GM19397 (cell line): ENCODE measurements around the gene RPL12.
A peak's percentile ranks its signal among the peaks of the same experiment; 100 is the strongest.
"Not testable (repeated sequence)": the region's sequence is repeated elsewhere in the genome, so short reads cannot be mapped to it uniquely, and the experiment has no call there.

Experiments used
- ATAC-seq: cut with Tn5 transposase; IDR thresholded peaks from one replicate; pipeline ENCODE4 v1.9.1; 2021; ENCODE audit warnings: mild to moderate bottlenecking, moderate library complexity; ENCODE audit not compliant: unreplicated experiment

Gene RPL12

DNA sequence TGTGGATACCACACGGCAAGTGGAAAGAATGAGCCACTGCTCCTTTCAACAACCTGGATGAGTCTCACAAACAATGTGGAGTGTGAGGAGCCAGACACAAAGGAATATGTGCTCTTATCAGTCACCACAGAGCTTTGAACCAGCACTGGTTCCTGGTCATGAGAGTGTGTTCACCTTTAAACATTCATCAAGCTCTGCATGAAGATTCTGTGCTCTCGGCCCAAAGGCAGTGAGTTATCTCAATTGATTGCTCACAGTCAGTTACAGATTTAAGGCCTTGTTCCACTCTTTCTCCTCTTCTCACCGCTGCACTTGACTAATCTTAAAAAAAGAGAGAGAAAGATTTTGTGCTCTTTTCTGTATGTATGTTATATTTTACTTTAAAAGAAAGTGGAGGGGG lies 19.5 kb upstream of the RPL12 start:
- no peak for ATAC-seq

DNA sequence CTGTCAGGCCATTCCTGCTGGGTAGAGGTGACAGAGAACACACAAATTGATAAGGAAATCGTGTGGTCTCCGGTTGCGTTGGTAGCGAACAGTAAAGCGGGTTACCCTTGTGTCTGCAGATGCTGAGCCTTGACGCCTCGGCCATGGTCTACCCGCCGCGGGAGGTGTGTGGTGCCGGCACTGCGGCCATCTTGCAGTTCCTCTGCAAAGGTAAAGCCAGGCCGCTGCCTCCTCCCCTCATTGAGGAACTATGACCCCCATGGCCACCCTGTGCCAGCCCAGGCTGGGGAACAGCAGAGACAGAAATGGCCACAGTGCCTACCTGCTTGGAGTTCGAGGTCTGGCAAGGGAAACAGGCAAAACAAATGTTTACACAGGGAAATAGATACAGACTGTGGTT lies 16.4 kb upstream of the RPL12 start:
- ATAC-seq, result no peak

DNA sequence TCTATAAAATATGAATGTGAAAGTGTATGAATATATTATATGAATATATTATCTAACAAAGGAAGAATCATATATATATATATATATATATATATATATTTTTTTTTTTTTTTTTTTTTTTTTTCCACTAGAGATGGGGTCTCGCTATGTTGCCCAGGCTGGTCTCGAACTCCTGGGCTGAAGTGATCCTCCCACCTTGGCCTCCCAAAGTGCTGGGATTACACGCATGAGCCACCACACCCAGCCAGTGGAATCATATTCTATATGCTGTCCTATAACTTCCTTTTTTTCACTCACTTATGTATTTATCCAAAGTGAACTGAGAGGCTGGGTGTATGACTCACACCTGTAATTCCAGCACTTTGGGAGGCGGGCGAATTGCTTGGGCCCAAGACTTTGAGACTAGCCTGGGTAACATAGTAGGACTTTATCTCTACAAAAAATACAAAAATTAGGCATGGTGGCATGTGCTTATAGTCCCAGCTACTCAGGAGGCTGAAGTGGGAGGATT lies 15.3 kb upstream of the RPL12 start:
- not testable (repeated sequence) for ATAC-seq

DNA sequence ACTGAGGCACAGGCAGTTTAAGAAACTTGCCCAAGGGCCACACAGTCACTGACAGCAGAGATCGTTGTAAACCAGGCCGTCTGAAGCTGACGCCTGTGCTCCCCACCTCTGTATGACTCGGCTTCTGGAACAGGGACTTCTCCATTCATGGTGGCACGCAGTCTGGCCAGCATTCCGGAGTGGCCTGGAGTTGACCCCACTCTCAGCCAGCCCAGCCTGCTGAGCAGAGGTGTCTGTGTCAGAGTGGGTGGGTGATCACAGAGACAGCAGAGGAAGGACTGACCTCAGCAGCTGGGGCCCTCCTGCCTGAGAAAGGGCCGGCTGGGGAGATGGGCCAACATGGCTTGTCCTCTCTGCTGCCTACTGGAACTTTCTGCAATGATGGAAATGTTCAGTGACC lies 12.7 kb upstream of the RPL12 start:
- ATAC-seq, result no peak

- ATAC-seq, result no peak
These were observed 12.2 kb upstream of the RPL12 start for GRCh38 chr9:127463382-127463781.

- ATAC-seq, result no peak
These were observed 7.7 kb upstream of the RPL12 start for GRCh38 chr9:127458921-127459320.

DNA sequence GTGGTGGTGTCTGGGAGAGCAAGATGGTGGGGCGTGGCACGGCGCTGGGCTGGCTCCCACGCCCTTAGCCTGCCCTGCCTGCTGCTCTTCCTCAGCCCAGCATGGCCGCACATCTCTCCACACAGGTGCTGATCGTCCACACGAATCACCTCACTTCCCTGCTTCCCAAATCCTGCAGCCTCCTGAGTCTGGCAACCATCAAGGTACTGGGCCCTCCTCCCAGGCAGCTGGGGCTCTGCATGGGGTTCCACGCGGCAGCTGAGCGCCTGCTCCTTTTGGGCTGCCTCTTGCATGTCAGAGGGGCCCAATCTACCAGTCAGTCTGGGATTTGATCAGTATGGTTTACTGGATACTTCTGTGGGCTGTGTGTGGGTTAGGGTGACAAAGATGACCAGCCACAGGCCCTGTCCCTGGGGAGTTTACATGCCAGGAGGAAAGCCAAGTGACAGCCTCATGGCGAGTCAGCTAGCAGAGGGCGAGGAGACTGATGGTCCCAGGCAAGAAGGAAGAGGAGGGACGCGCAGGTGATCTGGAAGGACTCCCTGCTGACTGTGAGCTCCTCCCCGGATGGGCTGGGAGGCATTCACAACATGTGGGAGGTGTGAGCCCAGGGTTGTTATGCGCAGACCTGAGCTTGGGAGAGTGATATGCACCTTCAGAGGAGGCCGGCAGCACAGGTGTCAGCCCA lies 6.1 kb upstream of the RPL12 start:
- ATAC-seq, result no peak

DNA sequence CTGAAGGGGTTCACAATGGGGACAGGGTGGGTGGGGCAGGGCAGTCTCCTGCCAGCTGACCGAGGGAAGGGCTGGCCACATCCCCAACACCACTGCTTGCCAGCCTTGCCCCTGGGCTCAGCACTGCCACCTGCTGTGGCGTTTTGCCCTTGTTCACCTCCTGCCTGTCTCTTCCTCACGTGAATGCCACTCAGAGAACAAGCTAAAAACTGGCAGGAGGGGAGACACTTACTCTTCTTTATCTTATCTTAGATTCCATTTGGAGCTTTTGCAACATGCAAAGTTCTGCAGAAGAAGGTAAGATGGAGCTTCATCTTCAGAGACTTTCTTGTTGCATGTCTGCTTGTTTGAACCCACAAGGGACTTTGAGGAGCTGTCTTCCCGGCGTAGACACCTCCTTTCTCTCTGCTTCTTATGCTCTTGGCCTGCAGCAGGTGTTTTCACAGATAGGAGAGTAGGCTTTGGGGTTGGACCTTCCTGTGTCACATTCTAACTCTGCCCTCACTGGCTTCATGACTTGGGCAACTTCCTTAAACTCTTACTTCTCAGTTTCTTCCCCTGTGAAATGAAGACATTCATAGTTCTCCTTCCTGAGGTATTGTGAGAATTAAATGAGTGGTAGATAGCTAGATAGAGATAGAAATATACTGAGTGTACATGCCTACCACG lies 4.3 kb upstream of the RPL12 start:
- no peak for ATAC-seq

GRCh38 chr9:127452691-127453090 lies 1.5 kb upstream of the RPL12 start:
- ATAC-seq, result no peak

- ATAC-seq, result no peak
These were observed 851 bp upstream of the RPL12 start for GRCh38 chr9:127451858-127452656.

DNA sequence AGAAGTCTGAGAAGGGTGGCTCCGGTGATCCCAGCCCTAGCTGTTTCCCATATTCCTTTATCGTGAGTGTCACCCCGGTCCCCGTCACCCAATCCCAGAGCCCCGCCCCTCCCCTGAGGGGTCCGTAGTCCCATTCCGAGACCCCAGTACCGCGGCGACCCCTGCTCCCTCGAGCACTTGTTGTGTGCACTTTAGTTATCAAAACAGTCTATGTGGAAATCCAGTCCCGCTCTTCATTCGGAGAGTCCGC lies 327 bp upstream of the RPL12 start:
- peak; percentile 17 for ATAC-seq

DNA sequence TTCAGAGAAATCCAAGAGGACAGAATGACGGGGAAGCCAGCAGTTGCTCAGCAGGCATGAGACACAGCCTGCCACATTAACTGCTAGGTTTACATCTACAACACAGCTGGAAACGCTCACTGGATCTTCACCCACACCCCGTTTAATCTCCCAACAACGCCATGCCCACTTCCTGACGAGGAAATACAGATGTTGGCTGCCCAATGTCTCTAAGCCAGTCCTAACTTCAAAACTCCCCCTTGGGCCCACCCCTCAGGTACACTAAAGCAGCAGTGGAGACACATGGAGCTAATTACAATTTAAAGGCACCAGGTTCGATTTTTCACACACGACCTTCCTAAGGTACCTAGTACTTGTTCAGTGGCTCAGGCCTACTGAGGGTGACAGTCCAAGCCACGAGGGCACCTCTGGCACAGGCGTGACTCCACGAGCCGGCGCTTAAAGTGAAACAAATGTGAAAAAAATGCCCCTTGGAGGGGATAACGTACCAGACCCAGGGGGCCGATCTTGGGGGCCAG lies 904 bp downstream of the RPL12 start:
- ATAC-seq, result no peak

- no peak for ATAC-seq
These were observed 1.8 kb downstream of the RPL12 start for GRCh38 chr9:127449332-127449966.

DNA sequence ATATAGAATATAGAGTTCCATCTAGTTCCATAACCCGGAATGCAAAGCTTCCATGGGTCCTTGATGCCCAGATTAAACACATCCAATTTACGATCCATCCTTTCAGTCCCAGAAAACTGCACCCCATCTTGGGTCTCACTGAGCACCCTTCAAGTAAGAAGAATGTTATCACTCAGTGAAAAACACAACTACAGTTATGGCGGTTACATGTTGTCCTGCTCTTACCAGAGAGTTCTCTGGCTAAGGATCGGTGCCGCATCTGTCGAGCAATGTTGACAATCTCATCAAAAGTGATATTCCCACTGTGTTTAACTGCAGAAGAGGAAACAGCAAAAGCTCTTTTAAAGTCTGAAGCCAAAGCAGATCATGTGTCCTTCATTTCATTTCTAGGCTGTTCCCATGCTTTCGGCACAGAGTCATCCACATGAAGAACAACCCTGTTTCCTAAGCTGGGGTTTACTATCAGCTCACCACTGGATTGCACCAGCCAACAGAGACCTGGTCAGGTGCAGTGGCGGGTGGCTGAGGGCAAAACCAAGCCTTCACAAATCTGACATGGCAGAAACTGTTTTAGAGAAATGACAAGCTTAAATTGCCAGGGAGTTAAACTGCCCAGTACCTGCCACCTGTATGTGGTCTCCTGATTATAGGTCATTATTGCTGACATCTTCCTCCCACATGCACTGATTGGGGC lies 2.9 kb downstream of the RPL12 start:
- ATAC-seq, result no peak

DNA sequence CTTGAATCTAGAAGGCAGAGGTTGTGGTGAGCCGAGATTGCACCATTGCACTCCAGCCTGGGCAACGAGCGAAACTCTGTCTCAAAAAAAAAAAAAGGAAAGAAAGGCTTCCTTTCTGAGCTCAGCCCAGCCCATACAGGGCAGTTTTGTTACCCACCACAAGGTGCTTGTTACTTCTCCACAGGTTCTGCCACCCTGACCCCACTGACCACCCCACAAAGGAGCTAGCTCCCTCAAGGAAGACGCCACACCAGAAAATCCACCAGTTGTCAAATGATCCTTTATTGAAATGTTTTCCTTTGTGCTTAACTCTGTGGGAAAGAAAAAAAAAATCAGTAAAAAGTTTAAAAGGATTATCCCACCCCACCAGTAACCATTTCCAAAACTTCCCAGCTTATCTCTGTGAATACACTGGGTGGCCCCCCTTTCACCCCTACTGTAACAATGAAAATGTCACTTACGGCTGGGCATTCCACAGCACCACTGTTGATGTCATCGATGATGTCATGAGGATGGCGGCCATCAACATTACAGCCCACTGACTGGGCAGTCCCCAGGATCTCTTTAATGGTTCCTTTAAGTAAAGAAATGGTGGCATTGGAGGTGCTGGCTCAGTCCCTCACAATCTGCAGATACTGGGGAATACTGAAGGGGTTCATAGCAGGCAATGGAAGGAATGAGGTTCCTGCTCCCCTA lies 3.6 kb downstream of the RPL12 start:
- no peak for ATAC-seq

GRCh38 chr9:127446713-127447415 lies 4.3 kb downstream of the RPL12 start:
- no peak for ATAC-seq

- no peak for ATAC-seq
These were observed 5.1 kb downstream of the RPL12 start for GRCh38 chr9:127445851-127446712.
